EL (cell line): Measurements from ENCODE around the gene POLH.
"Not testable (repeated sequence)": the region's sequence is repeated elsewhere in the genome, so short reads cannot be mapped to it uniquely, and the experiment has no call there.

Experiments used
- DNase-seq: peaks from one replicate; pipeline ENCODE4 v3.0.0-alpha.2; 2016

Gene POLH

GRCh38 chr6:43634702-43635303 lies 58.8 kb downstream of the POLH start:
- no peak for DNase-seq

GRCh38 chr6:43635387-43636307 lies 59.7 kb downstream of the POLH start, which contains the start of gene MAD2L1BP:
Gene MAD2L1BP, plus strand, starts transcription at chr6:43635840. Its CDS starts 36 bp downstream, at chr6:43635876.
- peak; percentile 80 for DNase-seq

DNA sequence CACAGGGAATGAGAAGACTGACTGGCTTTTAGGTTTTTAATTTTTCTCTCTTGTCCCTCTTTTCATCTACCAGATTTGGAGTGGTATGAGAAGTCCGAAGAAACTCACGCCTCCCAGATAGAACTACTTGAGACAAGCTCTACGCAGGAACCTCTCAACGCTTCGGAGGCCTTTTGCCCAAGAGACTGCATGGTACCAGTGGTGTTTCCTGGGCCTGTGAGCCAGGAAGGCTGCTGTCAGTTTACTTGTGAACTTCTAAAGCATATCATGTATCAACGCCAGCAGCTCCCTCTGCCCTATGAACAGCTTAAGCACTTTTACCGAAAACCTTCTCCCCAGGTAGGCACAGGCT lies 60.3 kb downstream of the POLH start:
- DNase-seq: peak; percentile 18

DNA sequence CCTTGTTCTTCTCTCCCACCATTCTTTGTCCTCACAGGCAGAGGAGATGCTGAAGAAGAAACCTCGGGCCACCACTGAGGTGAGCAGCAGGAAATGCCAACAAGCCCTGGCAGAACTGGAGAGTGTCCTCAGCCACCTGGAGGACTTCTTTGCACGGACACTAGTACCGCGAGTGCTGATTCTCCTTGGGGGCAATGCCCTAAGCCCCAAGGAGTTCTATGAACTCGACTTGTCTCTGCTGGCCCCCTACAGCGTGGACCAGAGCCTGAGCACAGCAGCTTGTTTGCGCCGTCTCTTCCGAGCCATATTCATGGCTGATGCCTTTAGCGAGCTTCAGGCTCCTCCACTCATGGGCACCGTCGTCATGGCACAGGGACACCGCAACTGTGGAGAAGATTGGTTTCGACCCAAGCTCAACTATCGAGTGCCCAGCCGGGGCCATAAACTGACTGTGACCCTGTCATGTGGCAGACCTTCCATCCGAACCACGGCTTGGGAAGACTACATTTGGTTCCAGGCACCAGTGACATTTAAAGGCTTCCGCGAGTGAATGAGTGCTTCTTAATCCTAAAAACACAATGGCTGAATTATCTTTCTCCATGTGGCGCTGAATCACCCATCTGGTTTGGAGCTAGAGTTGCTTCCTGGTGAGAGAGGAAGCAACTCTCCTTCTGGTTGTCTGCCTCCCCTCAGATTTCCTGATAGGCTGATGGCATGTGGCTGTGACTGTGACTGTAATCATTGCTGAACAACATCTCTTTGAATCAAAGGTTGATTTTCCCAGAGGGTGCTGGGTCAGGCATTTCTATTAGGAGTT lies 64.2 kb downstream of the POLH start:
- DNase-seq: no peak

DNA sequence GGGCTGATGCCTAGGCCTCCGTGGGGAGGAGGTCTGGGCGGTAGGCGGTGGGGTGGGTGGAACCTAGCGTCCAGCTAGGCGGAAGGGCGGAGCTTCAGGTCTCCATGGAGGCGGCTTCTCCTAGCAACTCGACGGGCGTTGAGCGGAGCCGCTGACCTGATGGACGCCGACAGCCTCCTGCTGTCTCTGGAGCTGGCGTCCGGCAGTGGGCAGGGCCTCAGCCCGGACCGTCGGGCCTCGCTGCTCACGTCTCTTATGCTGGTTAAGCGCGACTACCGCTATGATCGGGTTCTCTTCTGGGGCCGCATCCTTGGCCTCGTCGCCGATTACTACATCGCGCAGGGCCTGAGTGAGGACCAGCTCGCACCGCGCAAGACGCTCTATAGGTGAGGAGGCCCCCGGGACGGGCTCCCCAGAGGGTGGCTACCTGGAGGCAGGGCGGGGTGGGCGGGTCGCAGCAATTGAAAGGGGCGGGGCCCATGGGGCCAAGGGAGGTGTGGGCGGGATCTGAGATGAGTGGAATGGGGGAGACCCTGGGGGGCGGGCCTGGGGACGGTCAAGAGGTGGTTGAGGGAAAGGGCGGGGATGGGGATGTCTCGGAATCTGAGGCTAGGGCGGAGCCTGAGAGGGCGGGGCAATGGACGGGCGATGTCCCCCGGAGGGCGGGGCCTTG lies 69.1 kb downstream of the POLH start, which contains the start of gene RSPH9:
RSPH9 (plus strand) TSS at position 97 of the 673 bp plus-strand sequence; CDS start at position 160, 63 bp downstream.
- DNase-seq: peak; percentile 65

DNA sequence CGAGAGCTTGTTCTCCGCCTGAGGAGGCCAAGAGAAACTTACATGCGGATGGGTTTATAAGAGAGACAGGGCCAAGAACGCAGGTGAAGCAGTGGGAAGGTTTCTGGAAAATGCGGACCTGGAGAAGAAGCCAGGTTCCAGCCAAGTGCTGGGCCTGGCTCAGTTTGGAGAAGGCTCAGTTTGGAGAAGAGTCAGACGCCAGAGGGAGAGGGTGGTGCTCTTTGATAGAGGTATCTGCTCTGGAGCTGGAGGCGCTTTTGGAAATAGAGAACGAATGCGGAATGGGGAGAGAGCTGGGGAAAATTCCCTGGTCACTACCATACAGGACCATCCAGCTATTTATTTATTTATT lies 69.6 kb downstream of the POLH start:
- no peak for DNase-seq

DNA sequence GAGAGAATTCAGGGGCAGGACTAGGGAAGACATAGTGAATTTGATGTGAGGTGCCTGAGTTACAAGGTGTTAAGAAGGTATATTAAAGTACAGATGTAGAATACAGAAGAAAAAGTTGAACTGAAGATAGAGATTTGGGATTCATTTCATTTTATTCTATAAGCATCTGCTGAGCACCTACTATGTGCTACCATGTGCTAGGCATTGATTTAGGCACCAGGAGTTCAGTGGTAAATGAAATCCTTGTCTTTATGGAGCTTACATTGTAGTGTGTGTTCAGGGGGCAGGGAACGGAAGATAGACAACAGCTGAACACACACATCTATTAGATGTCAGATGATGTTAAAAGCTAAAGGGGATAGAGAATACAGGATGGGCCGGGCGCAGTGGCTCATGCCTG lies 71.6 kb downstream of the POLH start:
- DNase-seq: no peak

DNA sequence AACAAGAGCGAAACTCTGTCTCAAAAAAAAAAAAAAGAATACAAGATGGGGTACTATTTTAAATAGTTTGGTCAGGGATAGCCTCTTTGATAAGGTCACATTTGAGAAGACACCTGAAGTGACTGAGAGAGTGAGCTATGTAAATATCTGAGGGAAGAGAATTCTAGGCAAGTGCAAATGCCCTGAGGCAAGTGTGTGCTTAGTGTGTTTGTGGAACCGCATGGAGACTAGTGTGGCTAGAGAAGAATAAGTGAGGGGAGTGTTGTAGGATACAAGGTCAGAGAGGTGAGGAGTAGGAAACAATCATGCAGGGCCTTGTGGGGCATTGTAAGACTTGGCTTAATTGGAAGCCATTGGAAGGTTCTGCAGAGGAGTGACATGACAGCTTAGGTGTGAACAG lies 72.3 kb downstream of the POLH start:
- DNase-seq: no peak

DNA sequence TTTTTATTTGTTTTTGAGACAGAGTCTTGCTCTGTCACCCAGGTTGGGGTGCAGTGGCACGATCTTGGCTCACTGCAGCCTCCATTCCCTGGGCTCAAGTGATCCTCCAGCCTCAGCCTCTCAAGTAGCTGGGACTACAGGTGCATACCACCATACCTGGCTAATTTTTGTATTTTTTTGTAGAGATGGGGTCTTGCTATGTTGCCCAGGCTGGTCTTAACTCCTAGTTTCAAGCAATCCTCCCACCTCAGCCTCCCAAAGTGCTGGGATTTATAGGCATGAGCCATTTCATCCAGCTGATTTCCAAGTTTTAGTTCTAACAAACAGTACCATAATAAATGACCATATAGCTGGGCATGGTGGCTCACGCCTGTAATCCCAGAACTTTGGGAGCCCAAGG lies 76.8 kb downstream of the POLH start:
- not testable (repeated sequence) for DNase-seq

DNA sequence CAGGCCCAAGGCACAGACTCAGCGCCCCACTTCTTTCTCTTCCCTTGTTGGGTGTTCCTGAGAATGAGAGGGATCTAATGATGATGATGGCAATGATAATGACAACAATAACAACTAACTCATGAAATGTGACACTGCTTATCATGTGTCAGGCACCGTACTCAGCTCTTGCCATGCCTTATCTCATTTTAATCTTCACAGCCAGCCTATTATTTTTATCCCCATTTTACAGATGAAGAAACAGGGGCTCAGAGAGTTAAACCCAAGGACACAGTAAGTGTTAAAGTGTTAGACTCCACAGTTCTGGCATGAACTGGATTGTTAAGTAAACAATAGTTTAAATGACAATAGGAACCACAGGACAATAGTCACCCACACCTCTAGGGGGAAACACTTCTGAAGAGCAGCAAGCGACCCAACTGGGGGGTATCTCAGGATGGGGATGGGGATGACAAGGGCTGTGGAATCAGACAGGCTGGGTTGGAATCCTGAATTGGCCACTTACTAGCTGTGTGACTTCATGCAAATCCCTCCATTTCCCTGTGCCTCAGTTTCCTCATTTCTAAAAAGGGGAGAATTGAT lies 81.3 kb downstream of the POLH start:
- DNase-seq: no peak

- peak; percentile 39 for DNase-seq
Observed at GRCh38 chr6:43658161-43658560, 82.2 kb downstream of the POLH start.

DNA sequence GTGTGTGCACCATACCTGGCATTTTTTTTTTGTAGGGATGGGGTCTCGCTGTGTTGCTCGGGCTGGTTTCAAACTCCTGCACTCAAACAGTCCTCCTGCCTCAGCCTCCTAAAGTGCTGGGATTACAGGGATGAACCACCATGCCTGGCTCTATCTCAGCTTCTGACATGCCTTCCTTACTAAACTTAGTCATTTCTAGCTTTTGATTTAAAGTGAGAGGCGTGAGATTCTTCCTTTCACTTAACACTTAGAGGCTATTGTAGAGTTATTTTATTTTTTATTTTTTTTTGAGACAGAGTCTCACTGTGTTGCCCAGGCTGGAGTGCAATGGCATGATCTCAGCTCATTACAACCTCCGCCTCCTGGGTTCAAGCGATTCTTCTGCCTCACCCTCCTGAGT lies 87.0 kb downstream of the POLH start:
- not testable (repeated sequence) for DNase-seq
